ENCODE results near the gene ZNF664. TPM values are rescaled to one million over a fixed set of nuclear protein-coding genes. Genes with fewer than 3 reads are reported as not detected.

ZNF664 gene
- total RNA-seq, 1 donor from 2014 or later, result 97.5 TPM

DNA sequence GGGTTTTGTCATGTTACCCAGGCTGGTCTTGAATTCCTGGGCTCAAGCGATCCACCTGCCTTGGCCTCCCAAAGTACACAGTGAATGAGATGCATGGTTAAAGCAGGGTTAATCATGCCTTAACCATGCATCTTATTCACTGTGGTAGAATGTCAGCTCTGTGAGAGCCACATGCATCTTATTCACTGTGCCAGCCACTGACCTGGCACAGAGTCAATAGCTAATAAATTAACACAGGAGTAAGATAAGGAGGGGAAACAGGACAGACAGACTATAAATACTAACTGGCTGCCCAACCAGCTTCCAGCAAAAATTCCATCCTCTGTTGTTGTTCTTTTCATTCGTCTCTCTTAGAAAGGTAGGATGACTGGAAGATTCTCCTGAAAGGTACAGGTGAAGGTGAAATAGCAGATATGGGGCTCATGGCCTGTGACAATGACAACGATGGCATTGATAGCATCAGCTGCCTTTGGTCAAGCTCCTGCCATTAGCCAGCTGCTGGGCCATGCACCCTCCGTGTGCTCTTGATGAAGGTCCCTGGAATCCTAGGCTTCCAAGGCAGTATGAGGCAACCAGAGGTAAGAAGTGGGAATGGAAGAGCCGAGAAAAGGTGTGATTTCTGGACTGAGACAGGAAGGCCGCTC is 76.6 kb downstream of the ZNF664 start:
- no peaks in the 10 kb centered on the region for H3K36me3 ChIP-seq (ENCODE audit: control insufficient read depth, insufficient read depth, low read length)
- no peaks in the 10 kb centered on the region for H3K27me3 ChIP-seq (ENCODE audit: control insufficient read depth, insufficient read depth, low read length)
- peak; percentile 45 for DNase-seq (ENCODE audit: low read depth)
- TF ChIP-seq, protein P1, sequence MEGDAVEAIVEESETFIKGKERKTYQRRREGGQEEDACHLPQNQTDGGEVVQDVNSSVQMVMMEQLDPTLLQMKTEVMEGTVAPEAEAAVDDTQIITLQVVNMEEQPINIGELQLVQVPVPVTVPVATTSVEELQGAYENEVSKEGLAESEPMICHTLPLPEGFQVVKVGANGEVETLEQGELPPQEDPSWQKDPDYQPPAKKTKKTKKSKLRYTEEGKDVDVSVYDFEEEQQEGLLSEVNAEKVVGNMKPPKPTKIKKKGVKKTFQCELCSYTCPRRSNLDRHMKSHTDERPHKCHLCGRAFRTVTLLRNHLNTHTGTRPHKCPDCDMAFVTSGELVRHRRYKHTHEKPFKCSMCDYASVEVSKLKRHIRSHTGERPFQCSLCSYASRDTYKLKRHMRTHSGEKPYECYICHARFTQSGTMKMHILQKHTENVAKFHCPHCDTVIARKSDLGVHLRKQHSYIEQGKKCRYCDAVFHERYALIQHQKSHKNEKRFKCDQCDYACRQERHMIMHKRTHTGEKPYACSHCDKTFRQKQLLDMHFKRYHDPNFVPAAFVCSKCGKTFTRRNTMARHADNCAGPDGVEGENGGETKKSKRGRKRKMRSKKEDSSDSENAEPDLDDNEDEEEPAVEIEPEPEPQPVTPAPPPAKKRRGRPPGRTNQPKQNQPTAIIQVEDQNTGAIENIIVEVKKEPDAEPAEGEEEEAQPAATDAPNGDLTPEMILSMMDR (IDR thresholded peaks at IDR 0.05; ENCODE audit: insufficient read depth, low read length, poor library complexity, severe bottlenecking), result no peak
- no peak overlapping the region for H3K4me3 ChIP-seq (ENCODE audit: low read depth, low read length)

DNA sequence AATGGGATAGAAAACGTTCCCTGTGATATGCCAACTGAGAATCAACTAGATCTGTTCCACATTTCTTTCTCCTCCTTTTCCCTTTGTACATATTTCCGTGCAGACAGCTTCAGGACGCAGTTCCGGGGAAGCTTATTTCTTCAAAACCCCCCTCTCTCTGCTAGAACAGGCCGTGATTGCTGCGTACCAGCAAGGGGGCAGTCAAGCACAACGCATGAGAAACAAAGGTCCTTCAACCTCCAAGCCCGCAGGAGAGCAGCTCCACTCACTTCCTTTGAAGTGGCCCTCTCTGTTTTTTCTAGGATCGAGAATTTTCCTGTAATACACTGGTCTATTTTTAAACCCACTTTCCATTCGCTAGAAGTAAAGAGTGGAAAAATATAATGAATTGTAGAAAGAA is 80.8 kb downstream of the ZNF664 start:
- DNase-seq (ENCODE audit: low read depth), result no peak
- H3K4me3 ChIP-seq (ENCODE audit: low read depth, low read length), result no peak overlapping the region

DNA sequence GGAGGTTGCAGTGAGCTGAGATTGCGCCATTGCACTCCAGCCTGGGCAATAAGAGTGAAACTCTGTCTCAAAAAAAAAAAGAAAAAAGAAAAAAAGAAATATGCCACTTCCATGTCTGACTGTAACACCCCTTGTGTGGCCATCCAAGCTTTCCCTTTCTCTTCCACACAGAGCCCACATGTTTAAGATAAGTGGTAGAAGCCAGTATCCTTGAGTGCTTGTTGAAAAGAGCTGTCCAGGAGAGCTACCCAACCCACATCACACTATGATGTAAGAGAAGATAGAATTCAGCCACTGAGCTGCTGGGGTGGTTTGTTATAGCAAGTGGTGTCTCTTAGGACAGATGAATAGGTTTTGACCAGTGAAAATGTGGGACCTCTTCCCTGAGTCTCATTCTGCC is 82.1 kb downstream of the ZNF664 start:
- H3K27me3 ChIP-seq (ENCODE audit: control insufficient read depth, insufficient read depth, low read length), result no peaks in the 10 kb centered on the region
- H3K4me3 ChIP-seq (ENCODE audit: low read depth, low read length), result no peak overlapping the region
- TF ChIP-seq, protein P1 (IDR thresholded peaks at IDR 0.05; ENCODE audit: insufficient read depth, low read length, poor library complexity, severe bottlenecking), result no peak
- no peaks in the 10 kb centered on the region for H3K36me3 ChIP-seq (ENCODE audit: control insufficient read depth, insufficient read depth, low read length)
- no peak for DNase-seq (ENCODE audit: low read depth)

More for the DNA sequence above, 80.8 kb downstream of the ZNF664 start:
- Histone ChIP-seq H3K27me3 (ENCODE audit: control insufficient read depth, insufficient read depth, low read length) (no peaks in the 10 kb centered on the region), H3K36me3 (ENCODE audit: control insufficient read depth, insufficient read depth, low read length) (no peaks in the 10 kb centered on the region)
- TF ChIP-seq, protein P1 (IDR thresholded peaks at IDR 0.05; ENCODE audit: insufficient read depth, low read length, poor library complexity, severe bottlenecking), result peak; percentile 50

DNA sequence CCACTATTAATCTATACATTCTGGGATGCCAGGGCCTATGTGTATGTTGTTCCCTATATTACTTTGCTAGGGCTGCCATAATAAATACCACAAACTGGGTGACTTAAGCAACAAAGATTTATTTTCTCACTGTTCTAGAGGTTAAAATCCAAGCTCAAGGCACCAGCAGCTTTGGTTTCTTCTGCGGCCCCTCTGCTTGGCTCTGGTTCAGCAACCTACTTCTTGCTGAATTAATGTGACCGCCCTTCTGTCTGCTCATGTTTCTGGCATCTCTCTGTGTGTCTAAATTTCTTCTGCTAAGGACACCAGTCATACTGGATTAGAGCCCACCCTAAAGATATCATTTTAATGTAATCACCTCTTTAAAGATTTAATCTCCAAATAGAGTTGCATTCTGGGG is 84.7 kb downstream of the ZNF664 start:
- Histone ChIP-seq H3K36me3 (ENCODE audit: control insufficient read depth, insufficient read depth, low read length) (no peaks in the 10 kb centered on the region), H3K27me3 (ENCODE audit: control insufficient read depth, insufficient read depth, low read length) (no peaks in the 10 kb centered on the region), H3K4me3 (ENCODE audit: low read depth, low read length) (no peak overlapping the region)
- DNase-seq (ENCODE audit: low read depth), result no peak
- TF ChIP-seq, protein P1 (IDR thresholded peaks at IDR 0.05; ENCODE audit: insufficient read depth, low read length, poor library complexity, severe bottlenecking), result no peak

- DNase-seq (ENCODE audit: low read depth), result no peak
- no peak overlapping the region for H3K4me3 ChIP-seq (ENCODE audit: low read depth, low read length)
- no peaks in the 10 kb centered on the region for H3K36me3 ChIP-seq (ENCODE audit: control insufficient read depth, insufficient read depth, low read length)
- no peaks in the 10 kb centered on the region for H3K27me3 ChIP-seq (ENCODE audit: control insufficient read depth, insufficient read depth, low read length)
- TF ChIP-seq, protein P1 (IDR thresholded peaks at IDR 0.05; ENCODE audit: insufficient read depth, low read length, poor library complexity, severe bottlenecking), result no peak
These were observed 86.7 kb downstream of the ZNF664 start for GRCh38 chr12:124059752-124060151.

Other genes starting within 250 kb of the ZNF664 start
- under 0.01 and 0.04 TPM in 2 replicates for gene DNAH10, start 210.9 kb upstream of the ZNF664 start, total RNA-seq
- 30.8 and 43.0 TPM in 2 replicates for gene CCDC92, start 384 bp upstream of the ZNF664 start, total RNA-seq